ENCODE results near the gene RHOC.

DNA sequence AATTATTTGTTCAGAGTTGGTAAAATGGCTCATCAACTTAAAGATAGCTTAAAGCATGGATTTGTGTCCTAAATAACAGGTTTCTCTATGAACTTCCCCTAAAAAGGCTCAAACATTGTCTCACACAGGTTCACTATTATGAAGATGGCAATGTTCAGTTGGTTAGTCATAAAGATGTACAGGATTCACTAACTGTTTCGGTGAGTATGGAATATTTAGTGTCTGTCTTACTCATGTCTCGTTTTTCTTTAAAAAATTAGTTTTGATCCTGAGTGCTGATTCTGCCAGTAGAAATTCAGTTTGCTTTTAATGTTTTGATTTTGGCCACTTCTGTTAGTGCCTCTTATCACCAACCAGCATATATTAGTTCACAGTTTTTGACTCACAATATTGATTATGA, 40.0 kb downstream of the RHOC start:
- TF ChIP-seq, protein P1, sequence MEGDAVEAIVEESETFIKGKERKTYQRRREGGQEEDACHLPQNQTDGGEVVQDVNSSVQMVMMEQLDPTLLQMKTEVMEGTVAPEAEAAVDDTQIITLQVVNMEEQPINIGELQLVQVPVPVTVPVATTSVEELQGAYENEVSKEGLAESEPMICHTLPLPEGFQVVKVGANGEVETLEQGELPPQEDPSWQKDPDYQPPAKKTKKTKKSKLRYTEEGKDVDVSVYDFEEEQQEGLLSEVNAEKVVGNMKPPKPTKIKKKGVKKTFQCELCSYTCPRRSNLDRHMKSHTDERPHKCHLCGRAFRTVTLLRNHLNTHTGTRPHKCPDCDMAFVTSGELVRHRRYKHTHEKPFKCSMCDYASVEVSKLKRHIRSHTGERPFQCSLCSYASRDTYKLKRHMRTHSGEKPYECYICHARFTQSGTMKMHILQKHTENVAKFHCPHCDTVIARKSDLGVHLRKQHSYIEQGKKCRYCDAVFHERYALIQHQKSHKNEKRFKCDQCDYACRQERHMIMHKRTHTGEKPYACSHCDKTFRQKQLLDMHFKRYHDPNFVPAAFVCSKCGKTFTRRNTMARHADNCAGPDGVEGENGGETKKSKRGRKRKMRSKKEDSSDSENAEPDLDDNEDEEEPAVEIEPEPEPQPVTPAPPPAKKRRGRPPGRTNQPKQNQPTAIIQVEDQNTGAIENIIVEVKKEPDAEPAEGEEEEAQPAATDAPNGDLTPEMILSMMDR (IDR thresholded peaks at IDR 0.05) = no peak
- TF ChIP-seq POLR2A (IDR thresholded peaks at IDR 0.05) = no peak

Data from prostate gland (tissue), 2 donors.